HG03196 (cell line): ENCODE results near the gene TXNRD1.
"Not testable (repeated sequence)": the region's sequence is repeated elsewhere in the genome, so short reads cannot be mapped to it uniquely, and the experiment has no call there.

Source experiments
- ATAC-seq: cut with Tn5 transposase; IDR thresholded peaks from one replicate; pipeline ENCODE4 v1.9.1; 2021; ENCODE audit not compliant: unreplicated experiment

The TXNRD1 gene

GRCh38 chr12:104320627-104321024, 105.0 kb downstream of the TXNRD1 start:
- no peak for ATAC-seq

- no peak for ATAC-seq
These were observed 106.4 kb downstream of the TXNRD1 start for GRCh38 chr12:104321949-104322348.

GRCh38 chr12:104322533-104322932, 107.0 kb downstream of the TXNRD1 start:
- not testable (repeated sequence) for ATAC-seq

GRCh38 chr12:104323899-104324298, 108.3 kb downstream of the TXNRD1 start:
- ATAC-seq = no peak

GRCh38 chr12:104328278-104328677, 112.7 kb downstream of the TXNRD1 start:
- ATAC-seq = not testable (repeated sequence)

GRCh38 chr12:104328790-104329189, 113.2 kb downstream of the TXNRD1 start:
- ATAC-seq = no peak

GRCh38 chr12:104329707-104330532, 114.3 kb downstream of the TXNRD1 start:
- no peak for ATAC-seq

GRCh38 chr12:104331376-104331775, 115.8 kb downstream of the TXNRD1 start:
- ATAC-seq = no peak

- ATAC-seq = not testable (repeated sequence)
These were observed 116.7 kb downstream of the TXNRD1 start for GRCh38 chr12:104332273-104332672.

GRCh38 chr12:104333692-104334255, 118.2 kb downstream of the TXNRD1 start:
- ATAC-seq = no peak

GRCh38 chr12:104334581-104334980, 119.0 kb downstream of the TXNRD1 start:
- ATAC-seq = no peak

GRCh38 chr12:104336115-104336514, 120.5 kb downstream of the TXNRD1 start:
- no peak for ATAC-seq

GRCh38 chr12:104337030-104337558, 121.5 kb downstream of the TXNRD1 start:
- ATAC-seq = no peak

- no peak for ATAC-seq
These were observed 124.1 kb downstream of the TXNRD1 start for GRCh38 chr12:104339663-104340062.

- no peak for ATAC-seq
These were observed 124.6 kb downstream of the TXNRD1 start for GRCh38 chr12:104340177-104340576.

- ATAC-seq = no peak
These were observed 125.5 kb downstream of the TXNRD1 start for GRCh38 chr12:104340925-104341611.

- ATAC-seq = no peak
These were observed 126.6 kb downstream of the TXNRD1 start for GRCh38 chr12:104342147-104342546.

GRCh38 chr12:104342635-104343249, 127.2 kb downstream of the TXNRD1 start:
- ATAC-seq = no peak

GRCh38 chr12:104344682-104345081, 129.1 kb downstream of the TXNRD1 start:
- ATAC-seq = no peak

- no peak for ATAC-seq
These were observed 129.9 kb downstream of the TXNRD1 start for GRCh38 chr12:104345234-104346066.
